ENCODE measurements around the gene MCM10. TPM values are rescaled to one million over a fixed set of nuclear protein-coding genes. Genes with fewer than 3 reads are reported as not detected.

Gene MCM10
- total and polyA plus RNA-seq, 2 experiments from 2014 or later: 3.1 to 3.6 TPM

DNA sequence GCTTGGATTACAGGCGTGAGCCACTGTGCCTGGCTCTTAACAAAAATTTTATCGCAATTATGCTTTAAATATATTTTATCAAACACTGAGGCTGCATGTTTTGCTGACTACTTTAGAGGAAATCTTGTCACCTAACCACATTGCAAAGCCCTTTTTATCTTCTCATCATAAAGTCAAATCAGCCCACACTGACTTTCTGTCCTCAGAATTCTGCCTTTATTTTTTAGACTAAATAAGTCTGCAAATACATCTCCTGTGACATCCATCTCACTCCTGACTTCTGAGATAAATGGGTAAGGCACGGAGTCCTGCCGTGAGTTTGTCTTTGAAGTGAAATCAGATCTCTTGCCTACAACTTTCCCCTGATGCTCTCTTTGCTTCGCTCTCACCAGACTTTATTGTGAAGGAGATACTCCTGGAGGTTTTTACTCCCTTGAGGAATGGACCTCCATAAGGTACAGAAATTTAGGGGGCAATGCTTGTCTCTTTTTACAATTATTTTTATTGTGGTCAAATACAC is 96.3 kb downstream of the MCM10 start:
- Histone ChIP-seq H4K20me1 (ENCODE audit: insufficient read depth, poor library complexity, severe bottlenecking) (no peaks in the 10 kb centered on the region), H3K4me1 (ENCODE audit: insufficient read depth) (no peaks in the 10 kb centered on the region), H3K9me2 (replicated peaks; ENCODE audit: insufficient read depth) (no peaks in the 10 kb centered on the region), H3K4me2 (no peak overlapping the region), H3K27ac (no peak overlapping the region), H3K9me3 (ENCODE audit: low read depth) (no peaks in the 10 kb centered on the region), H2AFZ (no peak overlapping the region), H3K36me3 (replicated peaks; ENCODE audit: insufficient read depth, low read depth) (no peaks in the 10 kb centered on the region), H3K4me3 (no peak overlapping the region), H3K79me2 (no peaks in the 10 kb centered on the region), H3K27me3 (no peaks in the 10 kb centered on the region)
- TF ChIP-seq EZH2phosphoT487 (IDR thresholded peaks at IDR 0.05; ENCODE audit: low read depth, severe bottlenecking, unreplicated experiment) (no peak), EZH2 (IDR thresholded peaks at IDR 0.05; ENCODE audit: borderline replicate concordance) (no peak)
- TF ChIP-seq, protein P1, sequence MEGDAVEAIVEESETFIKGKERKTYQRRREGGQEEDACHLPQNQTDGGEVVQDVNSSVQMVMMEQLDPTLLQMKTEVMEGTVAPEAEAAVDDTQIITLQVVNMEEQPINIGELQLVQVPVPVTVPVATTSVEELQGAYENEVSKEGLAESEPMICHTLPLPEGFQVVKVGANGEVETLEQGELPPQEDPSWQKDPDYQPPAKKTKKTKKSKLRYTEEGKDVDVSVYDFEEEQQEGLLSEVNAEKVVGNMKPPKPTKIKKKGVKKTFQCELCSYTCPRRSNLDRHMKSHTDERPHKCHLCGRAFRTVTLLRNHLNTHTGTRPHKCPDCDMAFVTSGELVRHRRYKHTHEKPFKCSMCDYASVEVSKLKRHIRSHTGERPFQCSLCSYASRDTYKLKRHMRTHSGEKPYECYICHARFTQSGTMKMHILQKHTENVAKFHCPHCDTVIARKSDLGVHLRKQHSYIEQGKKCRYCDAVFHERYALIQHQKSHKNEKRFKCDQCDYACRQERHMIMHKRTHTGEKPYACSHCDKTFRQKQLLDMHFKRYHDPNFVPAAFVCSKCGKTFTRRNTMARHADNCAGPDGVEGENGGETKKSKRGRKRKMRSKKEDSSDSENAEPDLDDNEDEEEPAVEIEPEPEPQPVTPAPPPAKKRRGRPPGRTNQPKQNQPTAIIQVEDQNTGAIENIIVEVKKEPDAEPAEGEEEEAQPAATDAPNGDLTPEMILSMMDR (IDR thresholded peaks at IDR 0.05; ENCODE audit: poor library complexity): no peak
- no peak for DNase-seq (ENCODE audit: low spot score)
- 64% methylated on average over 5 of the region's 5 CpGs for WGBS (ENCODE audit: low lambda C conversion rate, missing lambda C conversion rate)

Small RNA genes lying within 50 kb of the gene (small RNA-seq; reads per million reads assigned to genes)
- gene RNU6-6P: not detected

Other genes with a start within 250 kb of the MCM10 start
- gene CCDC3, start 159.8 kb upstream of the MCM10 start, total RNA-seq: 10.5 and 13.6 TPM in 2 replicates
- gene CCDC3, start 159.8 kb upstream of the MCM10 start, polyA plus RNA-seq: 10.4 and 14.7 TPM in 2 replicates
- 48.7 and 51.0 TPM in 2 replicates for gene OPTN, start 61.4 kb upstream of the MCM10 start, total RNA-seq
- 79.4 and 84.6 TPM in 2 replicates for gene OPTN, start 61.4 kb upstream of the MCM10 start, polyA plus RNA-seq
- gene UCMA, start 72.8 kb downstream of the MCM10 start, total RNA-seq: not detected in 2 replicates
- not detected in 2 replicates for gene UCMA, start 72.8 kb downstream of the MCM10 start, polyA plus RNA-seq
- 50.1 and 62.3 TPM in 2 replicates for gene PHYH, start 138.5 kb downstream of the MCM10 start, total RNA-seq
- 64.0 and 83.7 TPM in 2 replicates for gene PHYH, start 138.5 kb downstream of the MCM10 start, polyA plus RNA-seq
- 48.5 and 52.8 TPM in 2 replicates for gene SEPHS1, start 186.7 kb downstream of the MCM10 start, total RNA-seq
- 41.5 and 45.9 TPM in 2 replicates for gene SEPHS1, start 186.7 kb downstream of the MCM10 start, polyA plus RNA-seq